HepG2 (cell line): ENCODE results near the gene C19orf38.

Experiments used
- CBX2 ChIP-seq, 2 experiments: fragments of 200-600 bp in 1 of 2; sonication (generic); formaldehyde crosslinking in 1 of 2; IDR thresholded peaks; 2 replicates each; pipeline versions ENCODE4 v1.7.0 to v1.8.1; 2018 to 2022; ENCODE audit warnings: low read depth in 2 of 2, low read length in 1 of 2, mild to moderate bottlenecking in 1 of 2, missing genetic modification reagents in 1 of 2
- EHMT2 ChIP-seq: fragments of 200-600 bp; sonication (generic); IDR thresholded peaks from 2 replicates; pipeline ENCODE4 v1.7.0; 2017; ENCODE audit warnings: antibody characterized with exemption, low read depth, low read length, borderline replicate concordance
- JUNB ChIP-seq: sonication (generic); formaldehyde crosslinking; IDR thresholded peaks from 2 replicates; pipeline ENCODE4 v1.8.0; 2022; ENCODE audit warnings: missing genetic modification reagents, mild to moderate bottlenecking, borderline replicate concordance
- KDM1A ChIP-seq: IDR thresholded peaks from 2 replicates; pipeline ENCODE4 v1.6.1; 2016; ENCODE audit warnings: missing compliant biosample characterization
- TF ChIP-seq, protein P1 (sequence below): sonication (generic); formaldehyde crosslinking; IDR thresholded peaks from 2 replicates; pipeline ENCODE4 v1.4.0; 2020; ENCODE audit warnings: missing genetic modification reagents
- TF ChIP-seq, protein P2 (sequence below): sonication (generic); formaldehyde crosslinking; IDR thresholded peaks from 2 replicates; pipeline ENCODE4 v1.5.0; 2020; ENCODE audit warnings: missing genetic modification reagents

DNA sequence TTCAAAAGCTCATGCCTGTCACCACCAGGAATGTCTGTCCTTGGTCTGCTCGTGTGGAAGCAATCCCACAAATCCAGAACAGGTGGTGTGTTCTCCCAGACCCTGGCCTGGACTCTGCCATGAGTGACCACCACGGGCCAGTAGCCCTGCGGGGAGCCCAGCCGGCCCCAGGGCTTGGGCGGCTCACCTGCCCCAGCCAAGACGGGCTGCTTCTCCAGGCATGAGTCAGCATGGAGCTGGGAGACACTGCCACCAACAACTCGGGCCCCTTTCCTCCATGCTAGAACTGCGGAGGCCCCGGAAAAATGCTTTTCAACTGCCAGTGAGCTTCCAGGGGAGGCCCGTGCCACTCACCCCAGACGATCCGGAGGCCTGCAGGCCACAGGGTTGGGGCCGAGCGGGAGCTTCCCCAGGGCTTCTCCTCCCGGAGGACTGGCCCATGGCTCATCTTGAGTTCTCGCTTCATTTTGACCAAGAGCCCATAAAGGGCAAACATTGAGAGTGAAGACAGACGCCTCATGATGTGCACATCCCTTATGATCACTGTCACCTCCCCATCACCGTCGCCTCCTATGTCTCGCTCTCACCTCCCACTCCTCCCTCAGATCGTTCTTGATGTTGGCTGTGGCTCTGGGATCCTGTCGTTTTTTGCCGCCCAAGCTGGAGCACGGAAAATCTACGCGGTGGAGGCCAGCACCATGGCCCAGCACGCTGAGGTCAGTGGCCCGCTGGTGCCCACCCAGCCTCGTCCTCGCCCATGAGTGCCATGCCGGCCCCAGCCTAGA lies 63.6 kb downstream of the C19orf38 start:
- TF ChIP-seq, protein P1, sequence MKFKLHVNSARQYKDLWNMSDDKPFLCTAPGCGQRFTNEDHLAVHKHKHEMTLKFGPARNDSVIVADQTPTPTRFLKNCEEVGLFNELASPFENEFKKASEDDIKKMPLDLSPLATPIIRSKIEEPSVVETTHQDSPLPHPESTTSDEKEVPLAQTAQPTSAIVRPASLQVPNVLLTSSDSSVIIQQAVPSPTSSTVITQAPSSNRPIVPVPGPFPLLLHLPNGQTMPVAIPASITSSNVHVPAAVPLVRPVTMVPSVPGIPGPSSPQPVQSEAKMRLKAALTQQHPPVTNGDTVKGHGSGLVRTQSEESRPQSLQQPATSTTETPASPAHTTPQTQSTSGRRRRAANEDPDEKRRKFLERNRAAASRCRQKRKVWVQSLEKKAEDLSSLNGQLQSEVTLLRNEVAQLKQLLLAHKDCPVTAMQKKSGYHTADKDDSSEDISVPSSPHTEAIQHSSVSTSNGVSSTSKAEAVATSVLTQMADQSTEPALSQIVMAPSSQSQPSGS (CRISPR knock-in tag): no peak
- TF ChIP-seq KDM1A (CRISPR knock-in tag) (no peak), JUNB (no peak), EHMT2 (no peak), CBX2 (IDR thresholded peaks at IDR 0.05; ENCODE audit: low read depth, low read length) (no peak), CBX2 (CRISPR knock-in tag; IDR thresholded peaks at IDR 0.05; ENCODE audit: low read depth) (no peak)
- TF ChIP-seq, protein P2, sequence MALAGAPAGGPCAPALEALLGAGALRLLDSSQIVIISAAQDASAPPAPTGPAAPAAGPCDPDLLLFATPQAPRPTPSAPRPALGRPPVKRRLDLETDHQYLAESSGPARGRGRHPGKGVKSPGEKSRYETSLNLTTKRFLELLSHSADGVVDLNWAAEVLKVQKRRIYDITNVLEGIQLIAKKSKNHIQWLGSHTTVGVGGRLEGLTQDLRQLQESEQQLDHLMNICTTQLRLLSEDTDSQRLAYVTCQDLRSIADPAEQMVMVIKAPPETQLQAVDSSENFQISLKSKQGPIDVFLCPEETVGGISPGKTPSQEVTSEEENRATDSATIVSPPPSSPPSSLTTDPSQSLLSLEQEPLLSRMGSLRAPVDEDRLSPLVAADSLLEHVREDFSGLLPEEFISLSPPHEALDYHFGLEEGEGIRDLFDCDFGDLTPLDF: no peak
